Endothelial cell (in vitro differentiated cells): ENCODE results near the gene PRR19. TPM values are rescaled to one million over a fixed set of nuclear protein-coding genes. Genes with fewer than 3 reads are reported as not detected.
A peak's percentile ranks its signal among the peaks of the same experiment; 100 is the strongest.

Experiments used
- DNase-seq: peaks from one replicate; pipeline ENCODE4 v3.0.0; 2021; ENCODE audit warnings: low spot score
- H3K27ac Mint-ChIP-seq: one replicate; pipeline ENCODE4 v1.8.0; 2021; ENCODE audit warnings: mixed read lengths, inconsistent platforms; ENCODE audit not compliant: unreplicated experiment
- H3K27me3 Mint-ChIP-seq: one replicate; pipeline ENCODE4 v1.8.0; 2021; ENCODE audit warnings: mild to moderate bottlenecking, moderate library complexity, mixed read lengths, inconsistent platforms; ENCODE audit not compliant: unreplicated experiment
- H3K36me3 Mint-ChIP-seq: one replicate; pipeline ENCODE4 v1.8.0; 2021; ENCODE audit warnings: mild to moderate bottlenecking, low read depth, mixed read lengths, inconsistent platforms; ENCODE audit not compliant: unreplicated experiment
- H3K4me1 Mint-ChIP-seq: one replicate; pipeline ENCODE4 v1.8.0; 2021; ENCODE audit warnings: mild to moderate bottlenecking, mixed read lengths, inconsistent platforms; ENCODE audit not compliant: unreplicated experiment
- H3K4me3 Mint-ChIP-seq: one replicate; pipeline ENCODE4 v1.8.0; 2021; ENCODE audit warnings: mild to moderate bottlenecking, mixed read lengths, inconsistent platforms; ENCODE audit not compliant: unreplicated experiment
- H3K9me3 Mint-ChIP-seq: one replicate; pipeline ENCODE4 v1.8.0; 2021; ENCODE audit warnings: mixed read lengths, inconsistent platforms; ENCODE audit not compliant: unreplicated experiment
- total RNA-seq: library from RNA; stranded (reverse); fragmentation: NEBNext Ultra II Directional; extraction: Animal tissue kit (Norgen Biotek cat#: 25700); gene quantifications from one replicate; pipeline ENCODE4 v1.2.1, GENCODE V29; 2021; ENCODE audit not compliant: unreplicated experiment
- TF ChIP-seq, protein P1 (sequence below): fragments of 200-600 bp; sonication (generic); IDR thresholded peaks from one replicate; pipeline ENCODE4 v1.5.0; 2021; ENCODE audit warnings: antibody characterized with exemption; ENCODE audit not compliant: unreplicated experiment

Gene PRR19
- total RNA-seq, 1 donor from 2014 or later, result 1.1 TPM

DNA sequence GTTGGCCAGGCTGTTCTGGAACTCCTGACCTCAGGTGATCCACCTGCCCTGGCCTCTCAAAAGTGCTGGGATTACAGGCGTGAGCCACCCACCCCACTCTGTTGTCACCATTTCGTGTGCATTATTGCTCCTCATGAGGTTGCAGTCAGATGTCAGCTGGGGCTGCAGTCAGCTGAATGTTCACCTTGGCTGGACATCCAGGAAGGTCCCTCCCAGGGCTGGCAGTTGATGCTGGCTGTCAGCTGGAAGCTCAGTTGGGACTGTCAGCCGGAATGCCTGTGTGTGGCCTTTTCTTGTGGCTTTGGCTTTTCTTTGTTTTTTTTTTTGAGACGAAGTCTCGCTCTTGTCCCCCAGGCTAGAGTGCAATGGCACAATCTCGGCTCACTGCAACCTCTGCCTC, 30.1 kb downstream of the PRR19 start:
- no peak overlapping the region for H3K27ac Mint-ChIP-seq
- H3K36me3 Mint-ChIP-seq, result peaks cover 15% of the 10 kb centered on the region
- no peak for DNase-seq
- peaks cover 37% of the 10 kb centered on the region for H3K4me1 Mint-ChIP-seq
- TF ChIP-seq, protein P1, sequence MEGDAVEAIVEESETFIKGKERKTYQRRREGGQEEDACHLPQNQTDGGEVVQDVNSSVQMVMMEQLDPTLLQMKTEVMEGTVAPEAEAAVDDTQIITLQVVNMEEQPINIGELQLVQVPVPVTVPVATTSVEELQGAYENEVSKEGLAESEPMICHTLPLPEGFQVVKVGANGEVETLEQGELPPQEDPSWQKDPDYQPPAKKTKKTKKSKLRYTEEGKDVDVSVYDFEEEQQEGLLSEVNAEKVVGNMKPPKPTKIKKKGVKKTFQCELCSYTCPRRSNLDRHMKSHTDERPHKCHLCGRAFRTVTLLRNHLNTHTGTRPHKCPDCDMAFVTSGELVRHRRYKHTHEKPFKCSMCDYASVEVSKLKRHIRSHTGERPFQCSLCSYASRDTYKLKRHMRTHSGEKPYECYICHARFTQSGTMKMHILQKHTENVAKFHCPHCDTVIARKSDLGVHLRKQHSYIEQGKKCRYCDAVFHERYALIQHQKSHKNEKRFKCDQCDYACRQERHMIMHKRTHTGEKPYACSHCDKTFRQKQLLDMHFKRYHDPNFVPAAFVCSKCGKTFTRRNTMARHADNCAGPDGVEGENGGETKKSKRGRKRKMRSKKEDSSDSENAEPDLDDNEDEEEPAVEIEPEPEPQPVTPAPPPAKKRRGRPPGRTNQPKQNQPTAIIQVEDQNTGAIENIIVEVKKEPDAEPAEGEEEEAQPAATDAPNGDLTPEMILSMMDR, result no peak
- H3K27me3 Mint-ChIP-seq, result peaks cover 16% of the 10 kb centered on the region
- no peaks in the 10 kb centered on the region for H3K9me3 Mint-ChIP-seq
- H3K4me3 Mint-ChIP-seq, result no peak overlapping the region

DNA sequence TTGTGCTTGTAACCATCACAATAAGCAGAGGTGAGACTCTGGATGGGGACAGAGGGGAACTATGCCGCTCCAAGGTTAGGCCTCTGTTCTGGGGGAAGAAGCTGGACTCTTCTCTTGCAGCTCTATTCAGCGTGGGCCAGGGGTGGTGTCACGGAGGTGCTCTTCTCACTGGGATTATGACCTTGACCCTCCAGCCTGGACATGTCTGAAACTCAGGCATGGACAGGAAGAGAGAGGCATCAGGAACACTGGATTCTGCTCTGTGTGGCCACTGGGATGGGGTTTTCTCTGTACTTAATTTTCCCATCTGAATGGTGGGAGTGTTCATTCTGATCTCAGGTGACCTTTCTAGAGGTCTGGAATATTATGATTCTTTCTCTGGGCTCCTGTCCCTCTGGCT, 31.1 kb downstream of the PRR19 start:
- Mint-ChIP-seq H3K4me1 (peaks cover 29% of the 10 kb centered on the region), H3K4me3 (peak overlapping the region; percentile 31), H3K36me3 (peaks cover 12% of the 10 kb centered on the region), H3K9me3 (no peaks in the 10 kb centered on the region), H3K27me3 (peaks cover 16% of the 10 kb centered on the region), H3K27ac (peak overlapping the region; percentile 82)
- TF ChIP-seq, protein P1, result no peak
- no peak for DNase-seq

DNA sequence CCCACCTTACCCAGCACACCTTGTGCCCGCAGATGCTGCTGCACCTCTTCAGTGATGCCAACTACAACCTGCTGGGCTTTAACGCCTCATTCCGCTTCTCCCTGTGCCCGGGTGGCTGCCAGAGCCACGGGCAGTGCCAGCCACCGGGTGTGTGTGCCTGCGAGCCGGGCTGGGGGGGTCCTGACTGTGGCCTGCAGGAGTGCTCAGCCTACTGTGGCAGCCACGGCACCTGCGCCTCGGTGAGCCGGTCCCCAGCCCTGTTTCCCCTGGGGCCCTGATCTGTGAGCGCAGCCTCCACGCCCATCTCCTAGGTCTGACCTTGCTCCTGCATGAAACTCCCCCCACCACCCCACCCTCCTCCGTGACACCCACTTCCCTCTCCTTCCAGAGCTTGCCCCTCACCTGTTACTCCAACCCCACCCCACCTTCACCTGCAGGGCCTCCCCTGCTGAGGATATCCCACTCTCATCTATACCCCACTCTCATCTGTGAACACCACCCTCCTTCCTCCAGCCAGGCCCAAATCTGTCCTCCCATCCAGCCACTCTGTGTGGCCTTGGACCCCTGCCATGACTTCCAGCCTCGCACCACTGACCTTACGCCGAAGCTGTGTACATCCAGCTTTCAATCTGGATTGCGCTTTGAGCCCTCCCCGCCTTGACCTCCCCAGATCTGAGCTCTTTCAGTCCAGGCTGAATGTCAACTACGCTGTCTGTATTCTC, 32.2 kb downstream of the PRR19 start:
- no peak for DNase-seq
- peaks cover 11% of the 10 kb centered on the region for H3K36me3 Mint-ChIP-seq
- TF ChIP-seq, protein P1, result no peak
- peaks cover 19% of the 10 kb centered on the region for H3K4me1 Mint-ChIP-seq
- H3K4me3 Mint-ChIP-seq, result no peak overlapping the region
- no peak overlapping the region for H3K27ac Mint-ChIP-seq
- peaks cover 14% of the 10 kb centered on the region for H3K27me3 Mint-ChIP-seq
- no peaks in the 10 kb centered on the region for H3K9me3 Mint-ChIP-seq

DNA sequence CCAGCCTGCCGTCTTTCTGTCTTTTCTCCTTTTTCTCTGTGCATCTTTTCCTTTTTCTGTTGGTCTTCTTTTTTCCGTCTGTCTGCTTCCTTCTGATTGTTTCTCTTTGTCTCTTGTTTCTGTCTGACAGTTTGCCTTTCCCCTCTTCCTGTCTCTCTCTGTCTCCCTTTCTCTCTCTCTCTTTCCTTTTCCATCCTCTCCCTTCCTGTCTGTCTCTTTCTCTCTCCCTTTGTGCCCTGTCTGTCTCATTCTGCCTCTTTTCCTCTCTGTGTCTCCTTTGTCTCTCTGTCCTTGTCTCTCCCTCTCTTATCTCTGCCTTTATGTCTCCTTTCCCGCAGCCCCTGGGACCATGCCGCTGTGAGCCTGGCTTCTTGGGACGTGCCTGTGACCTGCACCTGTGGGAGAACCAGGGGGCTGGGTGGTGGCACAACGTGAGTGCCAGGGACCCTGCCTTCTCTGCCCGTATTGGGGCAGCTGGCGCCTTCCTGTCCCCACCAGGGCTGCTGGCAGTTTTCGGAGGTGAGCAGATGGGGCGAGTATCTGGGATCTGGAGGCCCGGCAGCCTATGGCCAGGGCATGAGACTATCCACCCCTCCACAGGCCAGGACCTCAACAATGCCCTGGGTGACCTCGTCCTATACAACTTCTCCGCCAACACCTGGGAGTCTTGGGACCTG, 32.9 kb downstream of the PRR19 start:
- H3K36me3 Mint-ChIP-seq, result peaks cover 11% of the 10 kb centered on the region
- TF ChIP-seq, protein P1, result no peak
- DNase-seq, result no peak

DNA sequence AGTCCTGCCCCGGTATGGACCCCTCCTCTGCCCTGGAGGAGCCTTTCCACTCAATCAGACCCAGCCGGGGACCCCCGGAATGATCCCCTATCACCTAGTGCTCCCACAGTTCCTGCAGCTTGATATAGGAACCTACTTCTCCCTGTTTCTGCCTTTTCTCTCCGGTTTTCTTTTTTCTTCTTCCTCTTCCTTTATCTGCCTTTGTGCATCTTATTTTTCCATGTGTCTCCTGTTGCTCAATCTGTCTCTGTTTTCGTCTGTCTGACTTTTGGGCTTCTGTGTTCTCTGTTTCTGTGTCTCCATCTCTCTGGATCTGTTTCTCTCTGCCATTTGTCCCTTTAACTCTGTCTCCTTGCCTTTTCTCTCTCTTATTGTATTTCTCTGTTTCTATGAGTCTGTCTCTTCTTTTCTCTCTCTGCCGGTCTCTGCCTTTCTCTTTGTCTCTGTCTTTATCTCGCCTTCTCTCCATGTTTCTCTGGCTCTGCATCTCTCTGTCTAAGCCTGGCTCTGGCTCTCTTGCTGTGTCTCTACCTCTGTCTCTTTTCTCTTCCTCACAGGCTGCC, 33.5 kb downstream of the PRR19 start:
- H3K27me3 Mint-ChIP-seq, result peaks cover 9% of the 10 kb centered on the region
- TF ChIP-seq, protein P1, result no peak
- peaks cover 10% of the 10 kb centered on the region for H3K36me3 Mint-ChIP-seq
- peaks cover 13% of the 10 kb centered on the region for H3K4me1 Mint-ChIP-seq
- H3K4me3 Mint-ChIP-seq, result no peak overlapping the region
- H3K27ac Mint-ChIP-seq, result no peak overlapping the region
- DNase-seq, result no peak
- no peaks in the 10 kb centered on the region for H3K9me3 Mint-ChIP-seq

More for the DNA sequence above, 32.9 kb downstream of the PRR19 start:
- H3K27ac Mint-ChIP-seq, result no peak overlapping the region
- peaks cover 18% of the 10 kb centered on the region for H3K4me1 Mint-ChIP-seq
- peaks cover 12% of the 10 kb centered on the region for H3K27me3 Mint-ChIP-seq
- no peak overlapping the region for H3K4me3 Mint-ChIP-seq
- H3K9me3 Mint-ChIP-seq, result no peaks in the 10 kb centered on the region
